ENCODE data around the gene ZNF367.
A peak's percentile ranks its signal among the peaks of the same experiment; 100 is the strongest.
"Not testable (repeated sequence)": the region's sequence is repeated elsewhere in the genome, so short reads cannot be mapped to it uniquely, and the experiment has no call there.

Gene ZNF367

GRCh38 chr9:96399325-96399633 is 18.9 kb downstream of the ZNF367 start:
- no peak for DNase-seq (ENCODE audit: low spot score)

- DNase-seq (ENCODE audit: low spot score) = no peak
These were observed 19.4 kb downstream of the ZNF367 start for GRCh38 chr9:96398582-96399324.

GRCh38 chr9:96395964-96396363 is 22.2 kb downstream of the ZNF367 start:
- no peak for DNase-seq (ENCODE audit: low spot score)

- DNase-seq (ENCODE audit: low spot score) = no peak
These were observed 23.2 kb downstream of the ZNF367 start for GRCh38 chr9:96394832-96395496.

- DNase-seq (ENCODE audit: low spot score) = no peak
These were observed 25.9 kb downstream of the ZNF367 start for GRCh38 chr9:96392263-96392662.

- DNase-seq (ENCODE audit: low spot score) = no peak
These were observed 27.0 kb downstream of the ZNF367 start for GRCh38 chr9:96391021-96391765.

GRCh38 chr9:96388144-96388543 is 30.0 kb downstream of the ZNF367 start:
- no peak for DNase-seq (ENCODE audit: low spot score)

GRCh38 chr9:96386157-96386556 is 32.0 kb downstream of the ZNF367 start:
- no peak for DNase-seq (ENCODE audit: low spot score)

GRCh38 chr9:96383165-96383942 is 34.8 kb downstream of the ZNF367 start, which contains the start of gene SLC35D2:
SLC35D2 (minus strand) TSS chr9:96383711; CDS start chr9:96383634, 77 bp downstream.
- DNase-seq (ENCODE audit: low spot score) = peak; percentile 70

GRCh38 chr9:96382839-96383164 is 35.4 kb downstream of the ZNF367 start:
- no peak for DNase-seq (ENCODE audit: low spot score)

- DNase-seq (ENCODE audit: low spot score) = no peak
These were observed 36.0 kb downstream of the ZNF367 start for GRCh38 chr9:96382175-96382574.

GRCh38 chr9:96381696-96382095 is 36.5 kb downstream of the ZNF367 start:
- no peak for DNase-seq (ENCODE audit: low spot score)

- no peak for DNase-seq (ENCODE audit: low spot score)
These were observed 37.0 kb downstream of the ZNF367 start for GRCh38 chr9:96381125-96381524.

GRCh38 chr9:96379461-96379860 is 38.7 kb downstream of the ZNF367 start:
- DNase-seq (ENCODE audit: low spot score) = no peak

GRCh38 chr9:96378187-96378586 is 40.0 kb downstream of the ZNF367 start:
- DNase-seq (ENCODE audit: low spot score) = no peak

- no peak for DNase-seq (ENCODE audit: low spot score)
These were observed 41.0 kb downstream of the ZNF367 start for GRCh38 chr9:96376891-96377874.

- DNase-seq (ENCODE audit: low spot score) = not testable (repeated sequence)
These were observed 42.7 kb downstream of the ZNF367 start for GRCh38 chr9:96375507-96375906.

- DNase-seq (ENCODE audit: low spot score) = no peak
These were observed 50.2 kb downstream of the ZNF367 start for GRCh38 chr9:96367943-96368342.

- no peak for DNase-seq (ENCODE audit: low spot score)
These were observed 54.8 kb downstream of the ZNF367 start for GRCh38 chr9:96363175-96363967.

GRCh38 chr9:96362119-96362518 is 56.1 kb downstream of the ZNF367 start:
- not testable (repeated sequence) for DNase-seq (ENCODE audit: low spot score)

Data from left forelimb (tissue), 1 donor.